GM18951 (cell line): ENCODE results near the gene ICAM1.

Experiments used
- POLR2A ChIP-seq: IDR thresholded peaks from 4 replicates; pipeline ENCODE4 v1.6.1; 2011; ENCODE audit warnings: mild to moderate bottlenecking; ENCODE audit not compliant: insufficient read length, insufficient read depth; ENCODE audit errors: extremely low read depth
- in situ Hi-C: fragments of 300-500 bp; cut with MboI; formaldehyde crosslinking; loops from one replicate; pipeline ENCODE4 v1.12.0; 2022; ENCODE audit warnings: low sequenced_read_pairs, mixed read lengths, inconsistent platforms; ENCODE audit not compliant: unreplicated experiment

The ICAM1 gene

GRCh38 chr19:10285393-10285792 is 14.5 kb downstream of the ICAM1 start:
- in situ Hi-C loops, result no loop called here
- TF ChIP-seq POLR2A, result no peak

GRCh38 chr19:10286803-10287737 is 16.1 kb downstream of the ICAM1 start, which contains the start of gene ICAM4:
ICAM4 (plus strand) TSS chr19:10286955; CDS start chr19:10287013, 58 bp downstream.
- in situ Hi-C loops, result no loop called here
- peak; percentile 54 for TF ChIP-seq POLR2A

GRCh38 chr19:10288662-10289166 is 17.8 kb downstream of the ICAM1 start:
- in situ Hi-C loops, result no loop called here
- no peak for TF ChIP-seq POLR2A

GRCh38 chr19:10289167-10289835 is 18.4 kb downstream of the ICAM1 start:
- TF ChIP-seq POLR2A, result peak; percentile 36
- in situ Hi-C loops, result no loop called here

GRCh38 chr19:10289836-10290356 is 19.0 kb downstream of the ICAM1 start, which contains the start of gene ICAM5:
ICAM5 (plus strand) TSS chr19:10289952; CDS start chr19:10290044, 92 bp downstream.
- no peak for TF ChIP-seq POLR2A
- in situ Hi-C loops, result no loop called here

- TF ChIP-seq POLR2A, result no peak
Observed at GRCh38 chr19:10290357-10290875, 19.5 kb downstream of the ICAM1 start.

GRCh38 chr19:10290876-10291553 is 20.1 kb downstream of the ICAM1 start:
- in situ Hi-C loops, result no loop called here

More at GRCh38 chr19:10290357-10290875, 19.5 kb downstream of the ICAM1 start:
- in situ Hi-C loops, result no loop called here

GRCh38 chr19:10291554-10292205 is 20.8 kb downstream of the ICAM1 start:
- in situ Hi-C loops, result no loop called here
- TF ChIP-seq POLR2A, result no peak

More at GRCh38 chr19:10290876-10291553, 20.1 kb downstream of the ICAM1 start:
- TF ChIP-seq POLR2A, result no peak

- in situ Hi-C loops, result no loop called here
Observed at GRCh38 chr19:10292206-10292788, 21.4 kb downstream of the ICAM1 start.

GRCh38 chr19:10292789-10293636 is 22.1 kb downstream of the ICAM1 start:
- in situ Hi-C loops, result no loop called here
- TF ChIP-seq POLR2A, result no peak

More at GRCh38 chr19:10292206-10292788, 21.4 kb downstream of the ICAM1 start:
- no peak for TF ChIP-seq POLR2A

GRCh38 chr19:10293637-10294367 is 22.9 kb downstream of the ICAM1 start:
- in situ Hi-C loops, result no loop called here
- no peak for TF ChIP-seq POLR2A
